K562 (cell line): ENCODE data around the gene NCOA3. TPM values are rescaled to one million over a fixed set of nuclear protein-coding genes. Genes with fewer than 3 reads are reported as not detected.

Source experiments
- BCOR ChIP-seq: fragments of 450-650 bp; IDR thresholded peaks from 2 replicates; pipeline ENCODE4 v1.6.1; 2016
- CBFA2T2 ChIP-seq: fragments of 450-650 bp; conservative IDR thresholded peaks from 2 replicates; pipeline ENCODE4 v1.6.1; 2017; ENCODE audit warnings: mild to moderate bottlenecking
- CBFA2T3 ChIP-seq: fragments of 450-650 bp; IDR thresholded peaks from 2 replicates; pipeline ENCODE4 v1.6.1; 2017
- CHD1 ChIP-seq: fragments of 200-600 bp; sonication (generic); IDR thresholded peaks from one replicate; pipeline ENCODE4 v1.6.1; 2012; ENCODE audit warnings: mild to moderate bottlenecking, moderate library complexity, low read length, inconsistent platforms
- EP300 ChIP-seq: IDR thresholded peaks from 2 replicates; pipeline ENCODE4 v1.6.1; 2012; ENCODE audit warnings: low read length, improper control_type of control experiment
- GATA2 ChIP-seq: sonication (generic); formaldehyde crosslinking; IDR thresholded peaks from 2 replicates; pipeline ENCODE4 v1.4.0; 2020; ENCODE audit warnings: mild to moderate bottlenecking, missing genetic modification reagents
- GTF2F1 ChIP-seq: IDR thresholded peaks from 2 replicates; pipeline ENCODE4 v1.6.1; 2011; ENCODE audit warnings: low read depth, low read length, improper control_type of control experiment
- HDAC3 ChIP-seq: fragments of 450-650 bp; IDR thresholded peaks from 2 replicates; pipeline ENCODE4 v1.6.1; 2018; ENCODE audit warnings: borderline replicate concordance, mild to moderate bottlenecking, moderate library complexity; ENCODE audit not compliant: partially characterized antibody
- KAT7 ChIP-seq: sonication (generic); formaldehyde crosslinking; IDR thresholded peaks from 2 replicates; pipeline ENCODE4 v1.8.0; 2022; ENCODE audit warnings: missing genetic modification reagents, mild to moderate bottlenecking, borderline replicate concordance
- MYNN ChIP-seq, 2 experiments: sonication (generic); formaldehyde crosslinking in 1 of 2; IDR thresholded peaks; 2 replicates each; pipeline versions ENCODE4 v1.5.0 to v1.6.1; 2016 to 2020; ENCODE audit warnings: antibody characterized with exemption in 1 of 2, missing genetic modification reagents in 1 of 2
- RBBP5 ChIP-seq: fragments of 200-600 bp; sonication (generic); IDR thresholded peaks from 2 replicates; pipeline ENCODE4 v1.6.1; 2012; ENCODE audit warnings: borderline replicate concordance, mild to moderate bottlenecking, low read length, control low read depth, inconsistent platforms; ENCODE audit not compliant: insufficient read depth, poor library complexity, severe bottlenecking
- ZBTB7A ChIP-seq: IDR thresholded peaks from 2 replicates; pipeline ENCODE4 v1.6.1; 2011; ENCODE audit warnings: low read depth, mild to moderate bottlenecking, low read length, moderate library complexity, borderline replicate concordance; ENCODE audit not compliant: control insufficient read depth
- ZNF354B ChIP-seq: fragments of 250-450 bp; sonication (Bioruptor Pico); IDR thresholded peaks from 2 replicates; pipeline ENCODE4 v1.4.0; 2020
- ZNF41 ChIP-seq: fragments of 250-450 bp; sonication (Bioruptor Pico); conservative IDR thresholded peaks from 2 replicates; pipeline ENCODE4 v1.4.0; 2020; ENCODE audit warnings: mild to moderate bottlenecking
- polyA plus RNA-seq, 8 experiments: library from polyadenylated mRNA; depleted of rRNA in 4 of 8; stranded (reverse) in 5 of 8; unstranded in 3 of 8; fragments of >200 nt; fragmentation: Nextera tagmentation in 2 of 8; fragmentation: Illumina TruSeq in 1 of 8; extraction: Ambion mirVana in 2 of 8; extraction: Trizol in 1 of 8; gene quantifications; 2 replicates each; pipeline versions ENCODE4 v1.2.1 to v1.2.3, GENCODE V29; 2011 to 2014; ENCODE audit warnings: inconsistent platforms in 1 of 8, missing spikeins in 1 of 8
- total RNA-seq, 7 experiments: library from RNA; depleted of rRNA in 6 of 7; stranded (reverse); fragments of >200 nt in 6 of 7; fragmentation: Illumina TruSeq in 2 of 7; extraction: Trizol in 2 of 7; gene quantifications; 2 replicates each; pipeline versions ENCODE4 v1.2.1 to v1.2.3, GENCODE V29; 2011 to 2021; ENCODE audit warnings: low replicate concordance in 1 of 7
- TF ChIP-seq, protein P1 (sequence below): fragments of 450-650 bp; IDR thresholded peaks from 2 replicates; pipeline ENCODE4 v1.6.1; 2016; ENCODE audit warnings: mild to moderate bottlenecking, moderate library complexity
- TF ChIP-seq, protein P2 (sequence below): sonication (generic); formaldehyde crosslinking; IDR thresholded peaks from 2 replicates; pipeline ENCODE4 v1.9.0; 2022; ENCODE audit warnings: mild to moderate bottlenecking, missing genetic modification reagents

NCOA3 gene
- total and polyA plus RNA-seq, 9 of the 15 experiments (the other 6 are each of a cell fraction or from before 2014, with no cell fraction given) = 3.2 to 24.3 (median 14.4) TPM

GRCh38 chr20:47524015-47524784 is 22.5 kb downstream of the NCOA3 start (continued):
- TF ChIP-seq, protein P1, sequence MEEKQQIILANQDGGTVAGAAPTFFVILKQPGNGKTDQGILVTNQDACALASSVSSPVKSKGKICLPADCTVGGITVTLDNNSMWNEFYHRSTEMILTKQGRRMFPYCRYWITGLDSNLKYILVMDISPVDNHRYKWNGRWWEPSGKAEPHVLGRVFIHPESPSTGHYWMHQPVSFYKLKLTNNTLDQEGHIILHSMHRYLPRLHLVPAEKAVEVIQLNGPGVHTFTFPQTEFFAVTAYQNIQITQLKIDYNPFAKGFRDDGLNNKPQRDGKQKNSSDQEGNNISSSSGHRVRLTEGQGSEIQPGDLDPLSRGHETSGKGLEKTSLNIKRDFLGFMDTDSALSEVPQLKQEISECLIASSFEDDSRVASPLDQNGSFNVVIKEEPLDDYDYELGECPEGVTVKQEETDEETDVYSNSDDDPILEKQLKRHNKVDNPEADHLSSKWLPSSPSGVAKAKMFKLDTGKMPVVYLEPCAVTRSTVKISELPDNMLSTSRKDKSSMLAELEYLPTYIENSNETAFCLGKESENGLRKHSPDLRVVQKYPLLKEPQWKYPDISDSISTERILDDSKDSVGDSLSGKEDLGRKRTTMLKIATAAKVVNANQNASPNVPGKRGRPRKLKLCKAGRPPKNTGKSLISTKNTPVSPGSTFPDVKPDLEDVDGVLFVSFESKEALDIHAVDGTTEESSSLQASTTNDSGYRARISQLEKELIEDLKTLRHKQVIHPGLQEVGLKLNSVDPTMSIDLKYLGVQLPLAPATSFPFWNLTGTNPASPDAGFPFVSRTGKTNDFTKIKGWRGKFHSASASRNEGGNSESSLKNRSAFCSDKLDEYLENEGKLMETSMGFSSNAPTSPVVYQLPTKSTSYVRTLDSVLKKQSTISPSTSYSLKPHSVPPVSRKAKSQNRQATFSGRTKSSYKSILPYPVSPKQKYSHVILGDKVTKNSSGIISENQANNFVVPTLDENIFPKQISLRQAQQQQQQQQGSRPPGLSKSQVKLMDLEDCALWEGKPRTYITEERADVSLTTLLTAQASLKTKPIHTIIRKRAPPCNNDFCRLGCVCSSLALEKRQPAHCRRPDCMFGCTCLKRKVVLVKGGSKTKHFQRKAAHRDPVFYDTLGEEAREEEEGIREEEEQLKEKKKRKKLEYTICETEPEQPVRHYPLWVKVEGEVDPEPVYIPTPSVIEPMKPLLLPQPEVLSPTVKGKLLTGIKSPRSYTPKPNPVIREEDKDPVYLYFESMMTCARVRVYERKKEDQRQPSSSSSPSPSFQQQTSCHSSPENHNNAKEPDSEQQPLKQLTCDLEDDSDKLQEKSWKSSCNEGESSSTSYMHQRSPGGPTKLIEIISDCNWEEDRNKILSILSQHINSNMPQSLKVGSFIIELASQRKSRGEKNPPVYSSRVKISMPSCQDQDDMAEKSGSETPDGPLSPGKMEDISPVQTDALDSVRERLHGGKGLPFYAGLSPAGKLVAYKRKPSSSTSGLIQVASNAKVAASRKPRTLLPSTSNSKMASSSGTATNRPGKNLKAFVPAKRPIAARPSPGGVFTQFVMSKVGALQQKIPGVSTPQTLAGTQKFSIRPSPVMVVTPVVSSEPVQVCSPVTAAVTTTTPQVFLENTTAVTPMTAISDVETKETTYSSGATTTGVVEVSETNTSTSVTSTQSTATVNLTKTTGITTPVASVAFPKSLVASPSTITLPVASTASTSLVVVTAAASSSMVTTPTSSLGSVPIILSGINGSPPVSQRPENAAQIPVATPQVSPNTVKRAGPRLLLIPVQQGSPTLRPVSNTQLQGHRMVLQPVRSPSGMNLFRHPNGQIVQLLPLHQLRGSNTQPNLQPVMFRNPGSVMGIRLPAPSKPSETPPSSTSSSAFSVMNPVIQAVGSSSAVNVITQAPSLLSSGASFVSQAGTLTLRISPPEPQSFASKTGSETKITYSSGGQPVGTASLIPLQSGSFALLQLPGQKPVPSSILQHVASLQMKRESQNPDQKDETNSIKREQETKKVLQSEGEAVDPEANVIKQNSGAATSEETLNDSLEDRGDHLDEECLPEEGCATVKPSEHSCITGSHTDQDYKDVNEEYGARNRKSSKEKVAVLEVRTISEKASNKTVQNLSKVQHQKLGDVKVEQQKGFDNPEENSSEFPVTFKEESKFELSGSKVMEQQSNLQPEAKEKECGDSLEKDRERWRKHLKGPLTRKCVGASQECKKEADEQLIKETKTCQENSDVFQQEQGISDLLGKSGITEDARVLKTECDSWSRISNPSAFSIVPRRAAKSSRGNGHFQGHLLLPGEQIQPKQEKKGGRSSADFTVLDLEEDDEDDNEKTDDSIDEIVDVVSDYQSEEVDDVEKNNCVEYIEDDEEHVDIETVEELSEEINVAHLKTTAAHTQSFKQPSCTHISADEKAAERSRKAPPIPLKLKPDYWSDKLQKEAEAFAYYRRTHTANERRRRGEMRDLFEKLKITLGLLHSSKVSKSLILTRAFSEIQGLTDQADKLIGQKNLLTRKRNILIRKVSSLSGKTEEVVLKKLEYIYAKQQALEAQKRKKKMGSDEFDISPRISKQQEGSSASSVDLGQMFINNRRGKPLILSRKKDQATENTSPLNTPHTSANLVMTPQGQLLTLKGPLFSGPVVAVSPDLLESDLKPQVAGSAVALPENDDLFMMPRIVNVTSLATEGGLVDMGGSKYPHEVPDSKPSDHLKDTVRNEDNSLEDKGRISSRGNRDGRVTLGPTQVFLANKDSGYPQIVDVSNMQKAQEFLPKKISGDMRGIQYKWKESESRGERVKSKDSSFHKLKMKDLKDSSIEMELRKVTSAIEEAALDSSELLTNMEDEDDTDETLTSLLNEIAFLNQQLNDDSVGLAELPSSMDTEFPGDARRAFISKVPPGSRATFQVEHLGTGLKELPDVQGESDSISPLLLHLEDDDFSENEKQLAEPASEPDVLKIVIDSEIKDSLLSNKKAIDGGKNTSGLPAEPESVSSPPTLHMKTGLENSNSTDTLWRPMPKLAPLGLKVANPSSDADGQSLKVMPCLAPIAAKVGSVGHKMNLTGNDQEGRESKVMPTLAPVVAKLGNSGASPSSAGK = no peak
- TF ChIP-seq ZBTB7A (peak; percentile 46; the same call in 1 of the 2 replicates), KAT7 (0 out of 2 replicates have a peak, but pooled peaks have one; percentile 4), GATA2 (peak; percentile 69), EP300 (peak; percentile 65), CHD1 (no peak), RBBP5 (no peak), GTF2F1 (no peak), MYNN (IDR thresholded peaks at IDR 0.05) (peak; percentile 62), MYNN (CRISPR knock-in tag; IDR thresholded peaks at IDR 0.05) (no peak), HDAC3 (peak; percentile 24), CBFA2T3 (peak; percentile 96), ZNF41 (CRISPR knock-in tag) (no peak), ZNF354B (CRISPR knock-in tag) (no peak), BCOR (peak; percentile 45; the same call in 1 of the 2 replicates), CBFA2T2 (peak; percentile 92)
- TF ChIP-seq, protein P2, sequence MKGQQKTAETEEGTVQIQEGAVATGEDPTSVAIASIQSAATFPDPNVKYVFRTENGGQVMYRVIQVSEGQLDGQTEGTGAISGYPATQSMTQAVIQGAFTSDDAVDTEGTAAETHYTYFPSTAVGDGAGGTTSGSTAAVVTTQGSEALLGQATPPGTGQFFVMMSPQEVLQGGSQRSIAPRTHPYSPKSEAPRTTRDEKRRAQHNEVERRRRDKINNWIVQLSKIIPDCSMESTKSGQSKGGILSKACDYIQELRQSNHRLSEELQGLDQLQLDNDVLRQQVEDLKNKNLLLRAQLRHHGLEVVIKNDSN (CRISPR knock-in tag) = peak; percentile 40; the same call in 1 of the 2 replicates
